ENCODE measurements around the gene DLL1. TPM values are rescaled to one million over a fixed set of nuclear protein-coding genes. Genes with fewer than 3 reads are reported as not detected.

Gene DLL1
- 0.73 and 0.78 TPM in 2 replicates for total RNA-seq

DNA sequence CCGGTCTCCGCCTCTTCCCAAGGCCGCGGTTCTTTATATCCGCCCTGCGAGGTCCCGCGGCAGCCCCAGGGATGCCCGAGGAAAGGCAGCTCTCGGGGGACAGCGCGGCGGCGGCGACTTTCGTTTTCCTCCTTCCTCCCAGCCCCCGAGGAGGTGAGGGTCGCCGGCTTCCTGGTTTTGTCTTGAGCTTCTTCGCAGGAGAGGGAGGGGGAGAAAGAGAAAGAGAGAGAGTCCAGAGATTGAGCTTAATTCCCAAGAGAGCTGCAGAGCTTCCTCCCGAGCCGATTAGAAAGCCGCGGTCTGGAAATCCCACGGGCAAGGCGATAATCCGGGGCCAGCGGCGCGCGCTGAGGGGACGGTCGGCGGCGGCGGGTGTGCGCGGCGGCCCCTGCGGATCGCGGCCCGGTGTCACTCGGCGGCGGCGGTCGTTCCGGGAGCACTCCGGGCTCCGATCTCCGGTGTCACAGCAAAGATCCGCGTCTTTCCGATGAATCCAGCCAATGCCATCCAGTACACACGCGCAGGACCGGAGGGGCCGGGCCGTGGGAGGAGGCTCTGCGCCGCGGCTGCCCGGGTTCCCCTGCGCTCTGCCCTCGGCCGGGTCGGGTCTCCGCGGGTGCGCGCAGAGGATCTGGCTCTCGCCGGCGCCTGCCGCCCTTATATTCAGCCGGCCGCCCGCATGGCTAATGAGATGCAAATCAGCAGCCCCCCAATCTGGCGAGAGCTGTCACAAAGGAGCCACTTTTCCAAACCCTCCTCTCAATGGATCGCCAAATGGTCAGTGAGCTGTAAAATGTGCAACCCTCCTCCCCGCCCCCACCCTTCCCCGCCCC lies at the start of gene DLL1:
Gene DLL1 (minus strand): TSS at position 783 of the 833 bp plus-strand sequence. CDS start 939 bp downstream, outside the sequence.

GRCh38 chr6:170306324-170307079 lies 15.6 kb upstream of the DLL1 start, which contains the start of gene FAM120B:
Gene FAM120B, plus strand, starts transcription at chr6:170306758. Its CDS starts 10,633 bp downstream, at chr6:170317391.

Small RNA genes lying within 50 kb of the gene (small RNA-seq; reads per million reads assigned to genes)
- gene MIR4644 = not detected

Other genes with a start within 250 kb of the DLL1 start
- gene FAM120B, start 15.7 kb upstream of the DLL1 start, total RNA-seq = 9.9 and 12.5 TPM in 2 replicates